Frontal cortex (tissue), 4 donors: ENCODE results near the gene SEMA4D. TPM values are rescaled to one million over a fixed set of nuclear protein-coding genes. Genes with fewer than 3 reads are reported as not detected.

Experiments used
- DNase-seq, 2 donors: peaks; one replicate each; pipeline ENCODE4 v3.0.0; 2012; ENCODE audit warnings: low spot score in 2 of 2
- FAIRE-seq: peaks from 2 replicates; lab custom pipeline; 2012; peaks lifted over from hg19 to GRCh38; lab: Jason Lieb, UNC
- total RNA-seq: library from RNA; depleted of rRNA; stranded (reverse); fragments of >200 nt; gene quantifications from one replicate; pipeline ENCODE4 v1.2.3, GENCODE V29; 2014
- donor health status: control.
- donor health status: control.
- donor health status: control.

SEMA4D gene
- 7.7 TPM for total RNA-seq

GRCh38 chr9:89497978-89498851 is at the start of gene SEMA4D:
Gene SEMA4D (minus strand): TSS chr9:89498113. CDS start chr9:89405456, 92,657 bp downstream.
- DNase-seq (peak; percentile 88 to 92), FAIRE-seq (no peak)

- no peak for DNase-seq
- no peak for FAIRE-seq
Observed at GRCh38 chr9:89547000-89547399, 49.1 kb upstream of the SEMA4D start.

- DNase-seq (no peak), FAIRE-seq (no peak)
Observed at GRCh38 chr9:89544279-89544661, 46.4 kb upstream of the SEMA4D start.

DNA sequence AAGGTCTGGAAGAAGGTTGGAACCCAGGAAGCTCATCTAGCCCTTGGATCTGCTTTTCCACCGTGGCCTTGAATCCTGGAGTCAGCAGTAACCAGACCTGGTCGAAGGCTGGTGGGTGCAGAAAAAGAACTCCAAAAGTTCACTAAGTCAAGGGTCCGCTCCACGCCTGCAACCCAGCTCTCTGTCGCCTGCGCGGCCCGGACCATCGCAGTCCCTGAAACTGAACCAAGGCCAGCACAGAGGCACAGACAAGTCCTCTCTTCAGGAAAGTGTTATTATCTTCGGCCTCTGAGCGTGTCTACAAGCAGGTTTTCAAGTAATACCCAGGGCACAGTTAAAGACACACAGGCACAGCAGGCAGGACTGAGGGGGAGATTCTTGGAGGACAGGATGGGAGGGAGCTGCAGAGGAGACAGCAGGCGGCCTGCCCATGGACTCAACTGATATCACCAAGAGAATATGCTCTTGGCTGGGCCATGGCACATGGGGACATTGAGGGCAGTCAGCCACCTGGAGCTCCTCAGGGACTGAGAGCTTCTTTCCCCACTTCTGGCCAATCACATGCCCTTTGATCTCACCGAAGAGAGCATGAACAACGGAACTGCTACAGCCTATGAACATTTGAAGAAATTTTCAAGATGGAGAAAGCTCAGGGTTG is 45.8 kb upstream of the SEMA4D start:
- no peak for FAIRE-seq
- no peak for DNase-seq

DNA sequence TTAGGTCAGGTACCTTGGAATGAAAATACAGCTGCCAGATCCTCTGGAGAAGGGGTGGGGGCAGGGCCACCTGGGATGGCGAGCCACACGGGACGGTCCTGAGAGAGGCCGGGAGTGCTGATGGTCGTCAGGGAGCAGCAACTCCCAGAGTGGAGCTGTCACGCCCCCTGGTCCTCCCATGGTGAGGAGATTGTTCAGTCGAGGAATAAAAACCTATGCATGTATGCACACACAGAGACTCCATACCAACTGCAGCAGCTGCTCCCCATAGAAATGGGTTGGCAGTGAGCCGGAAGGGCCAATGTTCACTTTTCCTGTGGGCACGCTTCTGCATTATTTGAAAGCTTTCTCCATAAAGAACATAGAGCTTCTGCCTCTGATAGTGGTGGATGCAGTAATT is 45.2 kb upstream of the SEMA4D start:
- DNase-seq = no peak

DNA sequence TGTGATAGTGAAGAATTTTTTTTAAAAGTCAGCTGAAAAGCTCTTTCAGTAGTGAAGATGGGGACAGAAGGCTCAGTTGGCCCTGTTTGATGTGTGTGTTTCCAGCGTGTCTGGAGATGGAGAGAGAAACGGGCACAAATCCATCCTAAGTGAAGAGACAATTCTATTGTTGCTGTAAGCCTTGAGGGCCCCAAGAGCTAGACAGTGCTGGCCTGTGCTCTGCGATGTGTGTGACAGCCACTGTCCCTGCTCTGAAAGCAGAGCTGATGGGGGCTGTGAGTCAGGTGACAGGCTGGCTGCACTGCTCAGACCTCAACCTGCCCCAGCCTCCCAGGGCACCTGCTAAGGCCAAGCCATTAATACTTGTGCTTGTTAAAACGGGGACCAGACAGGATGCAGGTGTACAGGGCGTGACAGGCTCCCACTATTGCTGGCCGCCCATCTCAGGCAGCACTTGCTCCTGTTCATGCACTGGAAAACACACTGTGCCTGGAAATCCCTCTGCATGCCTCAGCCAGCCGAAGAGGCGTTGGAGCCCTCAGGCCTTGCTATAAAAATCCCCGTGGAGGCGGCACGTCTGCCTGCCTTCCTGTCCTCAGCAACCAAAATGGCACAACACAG is 44.6 kb upstream of the SEMA4D start:
- FAIRE-seq = no peak
- peak; percentile 51 to 58 for DNase-seq

More for the DNA sequence above, 45.2 kb upstream of the SEMA4D start:
- no peak for FAIRE-seq

DNA sequence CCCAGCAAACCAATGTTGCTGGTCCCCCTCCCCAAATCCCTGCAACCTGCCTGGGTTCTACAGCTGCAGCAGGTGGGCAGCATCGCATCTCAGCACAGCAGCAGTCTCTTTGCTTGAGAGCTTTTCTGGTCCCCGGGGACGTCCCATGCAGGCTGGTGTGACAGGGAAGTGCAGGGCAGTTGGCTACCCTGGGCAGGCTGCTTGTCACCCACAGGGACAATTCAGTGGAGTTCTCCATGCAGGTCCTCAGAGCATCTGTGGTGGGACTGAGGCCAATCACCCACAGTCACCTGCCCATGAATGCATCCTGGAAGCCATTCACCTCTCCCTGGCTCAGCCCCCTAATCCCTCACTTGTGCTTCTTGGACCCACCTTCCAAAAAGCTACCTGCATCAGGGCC is 43.9 kb upstream of the SEMA4D start:
- FAIRE-seq (no peak), DNase-seq (no peak)

- DNase-seq = no peak
- FAIRE-seq = no peak
Observed at GRCh38 chr9:89539374-89539773, 41.5 kb upstream of the SEMA4D start.

- no peak for FAIRE-seq
Observed at GRCh38 chr9:89538871-89539270, 41.0 kb upstream of the SEMA4D start.

GRCh38 chr9:89537166-89537565 is 39.3 kb upstream of the SEMA4D start:
- FAIRE-seq (no peak), DNase-seq (no peak)

More at GRCh38 chr9:89538871-89539270, 41.0 kb upstream of the SEMA4D start:
- no peak for DNase-seq

- FAIRE-seq = no peak
Observed at GRCh38 chr9:89536600-89536999, 38.7 kb upstream of the SEMA4D start.

GRCh38 chr9:89536145-89536574 is 38.2 kb upstream of the SEMA4D start:
- DNase-seq (no peak), FAIRE-seq (no peak)

More at GRCh38 chr9:89536600-89536999, 38.7 kb upstream of the SEMA4D start:
- DNase-seq = no peak

- FAIRE-seq (no peak), DNase-seq (no peak)
Observed at GRCh38 chr9:89535461-89535860, 37.5 kb upstream of the SEMA4D start.

- FAIRE-seq (no peak), DNase-seq (no peak)
Observed at GRCh38 chr9:89534515-89535287, 36.8 kb upstream of the SEMA4D start.

GRCh38 chr9:89533411-89534095 is 35.6 kb upstream of the SEMA4D start:
- DNase-seq (no peak), FAIRE-seq (no peak)

DNA sequence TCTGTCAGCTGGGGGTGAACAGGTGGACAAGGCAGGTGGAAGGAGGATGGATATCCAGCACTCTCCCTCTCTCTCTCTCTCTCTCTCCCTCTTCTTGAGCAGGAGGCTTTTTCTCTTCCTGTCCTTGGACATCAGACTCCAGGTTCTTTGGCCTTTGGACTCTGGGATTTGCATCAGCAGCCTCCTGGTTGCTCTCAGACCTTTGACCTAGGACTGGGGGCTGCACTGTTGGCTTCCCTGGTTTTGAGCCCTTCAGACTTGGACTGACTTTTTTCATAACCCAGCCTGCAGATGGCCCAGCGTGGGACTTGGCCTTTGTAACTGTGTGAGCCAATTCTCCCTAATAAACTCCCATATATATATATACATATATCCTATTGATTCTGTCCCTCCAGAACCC is 35.0 kb upstream of the SEMA4D start:
- no peak for FAIRE-seq
- DNase-seq = no peak

DNA sequence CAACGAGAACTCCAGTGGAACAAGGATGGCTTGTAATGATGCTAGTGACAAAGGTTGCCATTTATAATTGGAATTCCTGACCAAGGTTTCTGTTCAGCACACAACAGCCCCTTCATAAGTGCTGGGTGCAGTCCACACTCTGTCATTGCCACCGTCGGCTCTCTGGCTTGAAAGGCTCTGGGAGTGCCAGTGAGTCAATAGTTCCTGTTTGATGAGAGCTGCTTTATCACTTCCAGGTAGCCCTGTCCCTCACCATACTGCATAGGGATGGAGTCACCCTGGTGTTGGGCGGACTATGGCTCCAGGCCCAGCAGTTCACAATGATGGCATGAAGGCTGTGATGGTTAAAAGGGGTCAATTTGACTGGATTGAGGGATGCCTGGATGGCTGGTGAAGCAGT is 34.6 kb upstream of the SEMA4D start:
- no peak for FAIRE-seq
- DNase-seq = no peak

DNA sequence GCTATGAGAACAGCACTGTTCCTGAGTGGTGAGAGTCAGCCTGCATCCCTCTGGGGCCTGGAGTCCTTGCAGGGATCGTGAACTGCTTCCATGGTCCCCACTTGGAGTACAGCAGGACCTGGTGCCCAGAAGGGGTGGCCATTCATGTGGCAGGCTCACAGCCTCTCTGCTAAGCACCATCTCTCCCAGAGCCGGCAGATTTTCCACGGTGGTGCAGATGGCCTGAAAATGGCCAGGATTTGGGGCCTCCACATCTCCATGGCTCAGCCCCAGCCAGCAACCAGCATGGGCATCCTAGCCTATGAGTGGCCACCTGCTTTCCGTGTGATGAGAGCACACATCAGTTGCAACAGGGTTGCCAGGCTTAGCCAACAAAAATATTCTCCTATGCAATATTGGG is 33.9 kb upstream of the SEMA4D start:
- DNase-seq (no peak), FAIRE-seq (no peak)

GRCh38 chr9:89530726-89531125 is 32.8 kb upstream of the SEMA4D start:
- FAIRE-seq = no peak
- no peak for DNase-seq
